IMR-90 (cell line): ENCODE results near the gene GFI1. TPM values are rescaled to one million over a fixed set of nuclear protein-coding genes. Genes with fewer than 3 reads are reported as not detected.

Source experiments
- ATAC-seq: fragments of 200-7000 bp; cut with Tn5 transposase; 2 replicates; pipeline ENCODE4 v1.9.1; 2020; ENCODE audit warnings: low read depth, mild to moderate bottlenecking, moderate library complexity
- BruUV-seq: library from RNA; stranded (reverse); fragments of 400-500 nt; replicated peaks from 2 replicates; lab custom pipeline; 2021; lab: Mats Ljungman, UMichigan
- CTCF ChIA-PET: fragments of 300-600 bp; formaldehyde crosslinking; extraction: SDS; loops from one replicate; lab custom pipeline; 2021; ENCODE audit warnings: antibody characterized with exemption; lab: Yijun Ruan, JAX
- POLR2A ChIA-PET: fragments of 300-600 bp; sonication (Branson Sonifier 250); formaldehyde crosslinking; loops from one replicate; lab custom pipeline; 2022; ENCODE audit warnings: antibody characterized with exemption; ENCODE audit not compliant: unreplicated experiment; lab: Charles Lee
- DNase-seq: peaks from one replicate; pipeline ENCODE4 v3.0.0; 2013
- H2AFZ ChIP-seq: replicated peaks from 2 replicates; pipeline ENCODE3; 2013; ENCODE audit warnings: low read length, mild to moderate bottlenecking; ENCODE audit not compliant: poor library complexity
- H2AK5ac ChIP-seq: 2 replicates; pipeline ENCODE4 v1.6.1; 2013; ENCODE audit warnings: low read depth, low read length, inconsistent platforms
- H2AK9ac ChIP-seq: replicated peaks from 2 replicates; pipeline ENCODE3; 2013; ENCODE audit warnings: mild to moderate bottlenecking, low read depth, low read length, moderate library complexity; ENCODE audit not compliant: poor library complexity
- H2BK120ac ChIP-seq: 2 replicates; pipeline ENCODE4 v1.6.1; 2013; ENCODE audit warnings: low read depth, low read length, inconsistent platforms
- H2BK15ac ChIP-seq: 3 replicates; pipeline ENCODE4 v1.6.1; 2013; ENCODE audit warnings: low read depth, low read length, inconsistent platforms
- H2BK20ac ChIP-seq: 2 replicates; pipeline ENCODE4 v1.6.1; 2013; ENCODE audit warnings: low read depth, mild to moderate bottlenecking, inconsistent platforms, low read length, moderate library complexity
- H2BK5ac ChIP-seq: 2 replicates; pipeline ENCODE4 v1.6.1; 2013; ENCODE audit warnings: mild to moderate bottlenecking, low read depth, low read length, inconsistent platforms; ENCODE audit not compliant: poor library complexity, severe bottlenecking
- H3K14ac ChIP-seq: replicated peaks from 2 replicates; pipeline ENCODE4 v1.6.1; 2013; ENCODE audit warnings: low read depth, low read length, inconsistent platforms
- H3K18ac ChIP-seq: 2 replicates; pipeline ENCODE4 v1.6.1; 2013; ENCODE audit warnings: low read depth, low read length, control low read depth
- H3K23ac ChIP-seq: 2 replicates; pipeline ENCODE4 v1.6.1; 2013; ENCODE audit warnings: low read depth, low read length, inconsistent platforms
- H3K27ac ChIP-seq: 2 replicates; pipeline ENCODE4 v1.5.1; 2013; ENCODE audit warnings: mild to moderate bottlenecking, control low read depth, low read length; ENCODE audit not compliant: insufficient read depth
- H3K27me3 ChIP-seq: 2 replicates; pipeline ENCODE4 v1.6.1; 2013; ENCODE audit warnings: low read length; ENCODE audit not compliant: control insufficient read depth, insufficient read depth
- H3K36me3 ChIP-seq: 2 replicates; pipeline ENCODE4 v1.6.1; 2013; ENCODE audit warnings: low read length, mixed read lengths; ENCODE audit not compliant: control insufficient read depth, insufficient read depth
- H3K4ac ChIP-seq: 2 replicates; pipeline ENCODE4 v1.6.1; 2013; ENCODE audit warnings: low read depth, low read length, inconsistent platforms
- H3K4me1 ChIP-seq: 2 replicates; pipeline ENCODE4 v1.6.1; 2013; ENCODE audit warnings: low read length, mixed read lengths; ENCODE audit not compliant: control insufficient read depth, insufficient read depth
- H3K4me2 ChIP-seq: 2 replicates; pipeline ENCODE4 v1.6.1; 2013; ENCODE audit warnings: low read depth, mild to moderate bottlenecking, control low read depth, low read length, moderate library complexity
- H3K4me3 ChIP-seq: 2 replicates; pipeline ENCODE4 v1.5.1; 2013; ENCODE audit warnings: low read depth, mild to moderate bottlenecking, control low read depth, low read length, moderate library complexity; ENCODE audit not compliant: insufficient read depth
- H3K56ac ChIP-seq: 2 replicates; pipeline ENCODE4 v1.6.1; 2013; ENCODE audit warnings: low read length, inconsistent platforms; ENCODE audit not compliant: insufficient read depth; ENCODE audit errors: extremely low read depth
- H3K79me1 ChIP-seq, 2 experiments: 2 replicates each; pipeline ENCODE4 v1.6.1; 2013; ENCODE audit warnings: low read length in 2 of 2, inconsistent platforms in 1 of 2, low read depth in 1 of 2
- H3K9ac ChIP-seq: 2 replicates; pipeline ENCODE4 v1.6.1; 2013; ENCODE audit warnings: low read depth, low read length, control low read depth
- H3K9me1 ChIP-seq: 2 replicates; pipeline ENCODE4 v1.6.1; 2013; ENCODE audit warnings: low read length, inconsistent platforms; ENCODE audit not compliant: insufficient read depth
- H3K9me3 ChIP-seq: 2 replicates; pipeline ENCODE4 v1.6.1; 2013; ENCODE audit warnings: low read length; ENCODE audit not compliant: control insufficient read depth, insufficient read depth
- H4K20me1 ChIP-seq: 2 replicates; pipeline ENCODE4 v1.6.1; 2013; ENCODE audit warnings: low read length, inconsistent platforms; ENCODE audit not compliant: insufficient read depth
- H4K5ac ChIP-seq: 2 replicates; pipeline ENCODE4 v1.6.1; 2013; ENCODE audit warnings: mild to moderate bottlenecking, low read depth, low read length, control low read depth
- H4K8ac ChIP-seq, 2 experiments: 2 replicates each; pipeline ENCODE4 v1.6.1; 2013; ENCODE audit warnings: low read depth in 2 of 2, low read length in 2 of 2, control low read depth in 1 of 2, inconsistent platforms in 1 of 2
- H4K91ac ChIP-seq: 2 replicates; pipeline ENCODE4 v1.6.1; 2013; ENCODE audit warnings: low read depth, low read length, inconsistent platforms; ENCODE audit not compliant: insufficient read depth
- BHLHE40 ChIP-seq: fragments of 150-350 bp; IDR thresholded peaks from 2 replicates; pipeline ENCODE4 v1.6.1; 2016; ENCODE audit warnings: mild to moderate bottlenecking, low read depth, low read length
- MAFK ChIP-seq: IDR thresholded peaks from 2 replicates; pipeline ENCODE4 v1.6.1; 2012; ENCODE audit warnings: low read depth, low read length, improper control_type of control experiment
- MAZ ChIP-seq: IDR thresholded peaks from 2 replicates; pipeline ENCODE4 v1.6.1; 2012; ENCODE audit warnings: low read depth, mild to moderate bottlenecking, low read length, improper control_type of control experiment, moderate library complexity, borderline replicate concordance
- MXI1 ChIP-seq: IDR thresholded peaks from 2 replicates; pipeline ENCODE4 v1.6.1; 2012; ENCODE audit warnings: low read depth, mild to moderate bottlenecking, low read length, moderate library complexity, borderline replicate concordance
- RFX5 ChIP-seq: IDR thresholded peaks from 2 replicates; pipeline ENCODE4 v1.8.0; 2012; ENCODE audit warnings: low read depth, mild to moderate bottlenecking, low read length, moderate library complexity
- WGBS, 2 experiments: methylation state at CpG; one replicate each; pipeline versions ENCODE4 v1.1.5 to v1.1.7; 2013; ENCODE audit warnings: missing lambda C conversion rate in 2 of 2; ENCODE audit not compliant: insufficient read length in 1 of 2; ENCODE audit errors: extremely low coverage in 2 of 2; 5-methylcytosine and 5-hydroxymethylcytosine counted together
- dilution Hi-C: fragments of 300-500 bp; cut with HindIII; formaldehyde crosslinking; loops from one replicate; pipeline ENCODE4 v1.14.3; 2018; ENCODE audit warnings: low sequenced_read_pairs; ENCODE audit not compliant: unreplicated experiment
- in situ Hi-C: fragments of 300-500 bp; cut with MboI; formaldehyde crosslinking; loops from 3 replicates; pipeline ENCODE4 v1.14.3; 2019; ENCODE audit warnings: low sequenced_read_pairs, inconsistent platforms, mixed read lengths
- intact Hi-C: fragments of 100-400 bp; cut with micrococcal nuclease; formaldehyde crosslinking; loops from 2 replicates; pipeline ENCODE4 v1.10.0; 2022
- polyA plus RNA-seq, 3 experiments: library from polyadenylated mRNA; depleted of rRNA; stranded (reverse); fragments of >200 nt; gene quantifications; 2 replicates each; pipeline ENCODE4 v1.2.3, GENCODE V29; 2012; ENCODE audit warnings: low replicate concordance in 1 of 3
- total RNA-seq: library from RNA; depleted of rRNA; stranded (reverse); fragments of >200 nt; gene quantifications from 2 replicates; pipeline ENCODE4 v1.2.3, GENCODE V29; 2012

GFI1 gene
- total and polyA plus RNA-seq, 2 of the 4 experiments (the other 2 are of a cell fraction): under 0.01 to 0.21 TPM

DNA sequence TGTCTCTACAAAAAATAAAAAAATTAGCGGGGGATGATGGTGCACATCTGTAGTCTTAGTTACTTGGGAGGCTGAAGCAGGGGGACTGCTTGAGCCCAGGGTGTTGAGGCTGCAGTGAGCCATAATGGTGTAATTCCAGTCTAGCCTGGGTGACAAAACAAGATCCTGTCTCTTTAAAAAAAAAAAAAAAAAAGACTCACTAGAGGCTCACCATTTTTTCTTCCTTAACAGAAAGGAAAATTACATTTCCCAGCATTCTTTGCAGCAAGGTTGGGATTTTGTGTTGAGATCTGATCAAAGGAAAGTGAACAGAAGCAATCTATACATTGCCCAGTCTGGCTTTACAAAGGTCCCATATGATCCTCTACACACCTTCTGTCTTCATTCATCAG is 21.5 kb downstream of the GFI1 start:
- intact Hi-C loops: no loop called here
- Histone ChIP-seq H2BK5ac (no peak overlapping the region), H3K9me3 (no peaks in the 10 kb centered on the region), H3K56ac (no peak overlapping the region), H4K8ac (no peak overlapping the region), H3K27ac (no peak overlapping the region), H3K23ac (no peak overlapping the region), H3K79me1 (no peaks in the 10 kb centered on the region), H2BK15ac (no peak overlapping the region), H2BK20ac (no peak overlapping the region), H3K18ac (no peak overlapping the region), H4K5ac (no peak overlapping the region), H2AFZ (no peak overlapping the region), H3K27me3 (peaks cover 4% of the 10 kb centered on the region; the same call in 1 of the 2 replicates), H3K4me2 (no peak overlapping the region), H4K20me1 (no peaks in the 10 kb centered on the region), H3K9ac (no peak overlapping the region), H3K14ac (no peak overlapping the region), H3K36me3 (no peaks in the 10 kb centered on the region), H2AK9ac (no peak overlapping the region), H3K4me1 (no peaks in the 10 kb centered on the region), H4K91ac (no peak overlapping the region), H3K4me3 (no peak overlapping the region), H3K9me1 (no peaks in the 10 kb centered on the region; the same call in 1 of the 2 replicates), H3K4ac (no peak overlapping the region), H2BK120ac (no peak overlapping the region), H2AK5ac (no peak overlapping the region)
- DNase-seq: no peak
- POLR2A ChIA-PET: no interaction called here
- in situ Hi-C loops: no loop called here
- BruUV-seq: no TSS peak
- no peak for TF ChIP-seq MXI1
- TF ChIP-seq MAFK: no peak
- no peak for TF ChIP-seq RFX5
- no peak for TF ChIP-seq MAZ
- no peak for TF ChIP-seq BHLHE40
- no peak for ATAC-seq
- CTCF ChIA-PET: no interaction called here
- WGBS, 2 experiments: no CpG with 5 or more reads among the region's 1 CpG
- dilution Hi-C loops: no loop called here
